ENCODE results near the gene PAOX. TPM values are rescaled to one million over a fixed set of nuclear protein-coding genes. Genes with fewer than 3 reads are reported as not detected.
A peak's percentile ranks its signal among the peaks of the same experiment; 100 is the strongest.

PAOX gene
- polyA plus RNA-seq, 6 donors from 2014 or later = 45.3 to 63.2 (median 53.5) TPM

GRCh38 chr10:133438711-133439273 lies 59.7 kb downstream of the PAOX start:
- ATAC-seq (ENCODE audit: low read depth in 2 of 2) = no peak
- H3K4me3 Mint-ChIP-seq = no peak overlapping the region

GRCh38 chr10:133439517-133440461 lies 60.7 kb downstream of the PAOX start:
- ATAC-seq (ENCODE audit: low read depth in 2 of 2) (no peak), DNase-seq (no peak)
- Mint-ChIP-seq H3K27ac (peak overlapping the region in 1 of 6 donors; percentile 15), H3K9me3 (peaks cover 0 to 11% (median 4%) of the 10 kb centered on the region in 7 donors), H3K36me3 (peaks cover 0 to 8% of the 10 kb centered on the region in 2 donors), H3K4me1 (peaks cover 9 to 20% (median 10%) of the 10 kb centered on the region in 3 donors), H3K4me3 (no peak overlapping the region), H3K27me3 (peaks cover 7 to 13% (median 10%) of the 10 kb centered on the region in 3 donors)

More at GRCh38 chr10:133438711-133439273, 59.7 kb downstream of the PAOX start:
- Mint-ChIP-seq H3K9me3 (peaks cover 0 to 9% (median 4%) of the 10 kb centered on the region in 7 donors), H3K4me1 (peaks cover 9 to 20% (median 10%) of the 10 kb centered on the region in 3 donors), H3K27me3 (peaks cover 7 to 13% (median 10%) of the 10 kb centered on the region in 3 donors), H3K27ac (no peak overlapping the region), H3K36me3 (peaks cover 0 to 8% of the 10 kb centered on the region in 2 donors)
- DNase-seq = no peak

- H3K4me1 Mint-ChIP-seq = peaks cover 9 to 28% (median 17%) of the 10 kb centered on the region in 3 donors
- no peak for ATAC-seq (ENCODE audit: low read depth in 2 of 2)
Observed at GRCh38 chr10:133440633-133441285, 61.7 kb downstream of the PAOX start.

More at GRCh38 chr10:133440633-133441285, 61.7 kb downstream of the PAOX start:
- no peak for DNase-seq
- Mint-ChIP-seq H3K27me3 (peaks cover 10 to 22% (median 14%) of the 10 kb centered on the region in 3 donors), H3K9me3 (peaks cover 0 to 15% (median 6%) of the 10 kb centered on the region in 7 donors), H3K27ac (no peak overlapping the region), H3K4me3 (no peak overlapping the region), H3K36me3 (peaks cover 0 to 18% of the 10 kb centered on the region in 2 donors)

Other genes with a start within 250 kb of the PAOX start
- under 1 TPM in 3 of 6 donors, not detected in 3; 0.04 to 0.08 (median 0.08) TPM for gene KNDC1, start 219.0 kb upstream of the PAOX start, polyA plus RNA-seq (ENCODE audit: low read depth in 6 of 6)
- gene UTF1, start 149.0 kb upstream of the PAOX start, polyA plus RNA-seq (ENCODE audit: low read depth in 6 of 6) = under 1 TPM in 5 of 6 donors, not detected in 1; 0.23 to 0.61 (median 0.27) TPM
- gene VENTX, start 141.4 kb upstream of the PAOX start, polyA plus RNA-seq (ENCODE audit: low read depth in 6 of 6) = under 1 TPM in 5 of 6 donors, not detected in 1; 0.12 to 0.23 (median 0.16) TPM
- gene ADAM8, start 102.4 kb upstream of the PAOX start, polyA plus RNA-seq (ENCODE audit: low read depth in 6 of 6) = 10 to 100 TPM; 30.0 to 56.1 (median 34.6) TPM
- 10 to 100 TPM; 19.6 to 36.2 (median 25.9) TPM for gene TUBGCP2, start 70.4 kb upstream of the PAOX start, polyA plus RNA-seq (ENCODE audit: low read depth in 6 of 6)
- 10 to 100 TPM; 60.6 to 86.0 (median 75.6) TPM for gene ZNF511, start 70.3 kb upstream of the PAOX start, polyA plus RNA-seq (ENCODE audit: low read depth in 6 of 6)
- gene CALY, start 42.4 kb upstream of the PAOX start, polyA plus RNA-seq (ENCODE audit: low read depth in 6 of 6) = not detected
- not detected for gene PRAP1, start 31.9 kb upstream of the PAOX start, polyA plus RNA-seq (ENCODE audit: low read depth in 6 of 6)
- gene FUOM, start 21.2 kb upstream of the PAOX start, polyA plus RNA-seq (ENCODE audit: low read depth in 6 of 6) = 10 to 100 TPM; 31.3 to 46.5 (median 42.0) TPM
- 100 to 1,000 TPM in 4 of 6 donors, 10 to 100 TPM in 2; 89.3 to 121 (median 110) TPM for gene ECHS1, start 5.9 kb upstream of the PAOX start, polyA plus RNA-seq (ENCODE audit: low read depth in 6 of 6)
- gene MTG1, start 14.9 kb downstream of the PAOX start, polyA plus RNA-seq (ENCODE audit: low read depth in 6 of 6) = 10 to 100 TPM; 41.1 to 82.6 (median 47.3) TPM
- under 1 TPM in 5 of 6 donors, not detected in 1; 0.28 to 0.68 (median 0.39) TPM for gene SPRN, start 45.4 kb downstream of the PAOX start, polyA plus RNA-seq (ENCODE audit: low read depth in 6 of 6)
- gene SCART1, start 74.7 kb downstream of the PAOX start, polyA plus RNA-seq (ENCODE audit: low read depth in 6 of 6) = under 1 TPM in 1 of 6 donors, not detected in 5; 0.08 TPM
- gene CYP2E1, start 148.1 kb downstream of the PAOX start, polyA plus RNA-seq (ENCODE audit: low read depth in 6 of 6) = under 1 TPM in 1 of 6 donors, not detected in 5; 0.04 TPM
- gene SYCE1, start 186.3 kb downstream of the PAOX start, polyA plus RNA-seq (ENCODE audit: low read depth in 6 of 6) = 1 to 10 TPM in 1 of 6 donors, under 1 TPM in 1, not detected in 4; 0.45 to 2.2 TPM
- gene FRG2B, start 247.5 kb downstream of the PAOX start, polyA plus RNA-seq (ENCODE audit: low read depth in 6 of 6) = not detected

All from naive B cell (primary cell).